GM21723 (cell line): Measurements from ENCODE around the gene TMUB2.
A peak's percentile ranks its signal among the peaks of the same experiment; 100 is the strongest.

Experiments used
- ATAC-seq: cut with Tn5 transposase; IDR thresholded peaks from one replicate; pipeline ENCODE4 v1.9.1; 2021; ENCODE audit warnings: mild to moderate bottlenecking, moderate library complexity; ENCODE audit not compliant: unreplicated experiment

TMUB2 gene

DNA sequence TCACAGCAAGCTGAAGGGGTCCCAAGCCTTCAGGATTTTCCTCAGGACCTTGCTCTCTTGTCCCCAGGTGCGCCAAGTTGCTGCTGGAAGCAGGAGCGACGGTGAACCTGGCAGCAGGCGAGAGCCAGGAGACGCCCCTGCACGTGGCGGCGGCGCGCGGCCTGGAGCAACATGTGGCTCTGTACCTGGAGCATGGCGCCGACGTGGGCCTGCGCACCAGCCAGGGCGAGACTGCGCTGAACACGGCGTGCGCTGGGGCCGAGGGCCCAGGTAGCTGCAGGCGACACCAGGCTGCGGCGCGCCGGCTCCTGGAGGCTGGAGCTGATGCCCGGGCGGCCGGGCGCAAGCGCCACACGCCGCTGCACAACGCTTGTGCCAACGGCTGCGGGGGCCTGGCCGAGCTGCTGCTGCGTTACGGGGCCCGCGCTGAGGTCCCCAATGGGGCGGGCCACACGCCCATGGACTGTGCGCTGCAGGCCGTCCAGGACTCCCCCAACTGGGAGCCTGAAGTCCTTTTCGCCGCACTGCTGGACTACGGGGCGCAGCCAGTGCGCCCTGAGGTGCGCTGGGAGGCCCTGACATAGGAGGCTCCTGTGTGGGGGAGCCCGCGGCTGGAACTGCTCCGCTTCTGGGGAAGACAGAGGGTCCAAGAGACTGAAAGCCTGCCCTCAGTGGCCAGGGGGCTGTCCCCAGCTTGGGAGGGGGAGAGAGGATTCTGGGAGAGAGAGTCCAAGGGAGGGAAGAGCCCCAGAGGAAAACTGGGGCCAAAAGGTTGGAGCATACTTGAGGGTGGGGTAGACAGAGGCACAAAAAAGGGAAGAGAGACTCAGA, 9.9 kb upstream of the TMUB2 start:
- no peak for ATAC-seq

- no peak for ATAC-seq
Measured at GRCh38 chr17:44177640-44178039, 9.1 kb upstream of the TMUB2 start.

DNA sequence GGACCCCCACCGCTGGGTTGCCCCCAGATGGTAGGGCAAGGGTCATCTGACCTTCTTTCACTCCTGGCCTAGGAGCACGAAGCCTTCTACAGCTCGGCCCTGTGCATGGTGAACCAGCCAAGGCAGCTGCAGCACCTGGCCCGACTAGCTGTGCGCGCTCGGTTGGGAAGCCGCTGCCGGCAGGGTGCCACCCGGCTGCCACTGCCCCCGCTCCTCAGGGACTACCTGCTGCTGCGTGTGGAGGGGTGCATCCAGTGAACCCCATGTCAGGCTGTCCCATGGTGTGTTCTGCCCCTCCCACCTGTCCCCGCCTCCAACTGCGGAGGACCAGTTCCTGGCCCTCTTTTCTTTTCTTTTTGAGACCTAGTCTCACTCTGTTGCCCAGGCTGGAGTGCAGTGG, 8.6 kb upstream of the TMUB2 start:
- ATAC-seq, result no peak

DNA sequence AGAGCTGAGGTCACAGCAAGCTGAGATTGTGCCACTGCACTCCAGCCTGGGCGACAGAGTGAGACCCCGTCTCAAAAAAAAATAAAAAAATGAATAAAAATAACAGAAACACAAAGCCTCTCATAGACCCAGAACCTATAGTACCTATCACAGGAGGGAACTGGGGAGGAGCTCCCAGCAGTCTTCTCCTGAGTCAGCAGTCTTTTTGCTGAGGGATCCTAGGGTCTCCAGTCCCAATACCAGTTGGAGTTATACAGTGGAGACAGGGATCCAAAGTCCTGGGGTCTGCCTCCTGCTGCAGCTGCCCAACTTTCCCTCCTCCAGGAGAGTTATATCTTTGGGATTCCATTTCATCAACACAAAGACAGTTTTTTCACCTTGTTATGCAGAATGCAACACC, 3.7 kb upstream of the TMUB2 start:
- ATAC-seq, result no peak

DNA sequence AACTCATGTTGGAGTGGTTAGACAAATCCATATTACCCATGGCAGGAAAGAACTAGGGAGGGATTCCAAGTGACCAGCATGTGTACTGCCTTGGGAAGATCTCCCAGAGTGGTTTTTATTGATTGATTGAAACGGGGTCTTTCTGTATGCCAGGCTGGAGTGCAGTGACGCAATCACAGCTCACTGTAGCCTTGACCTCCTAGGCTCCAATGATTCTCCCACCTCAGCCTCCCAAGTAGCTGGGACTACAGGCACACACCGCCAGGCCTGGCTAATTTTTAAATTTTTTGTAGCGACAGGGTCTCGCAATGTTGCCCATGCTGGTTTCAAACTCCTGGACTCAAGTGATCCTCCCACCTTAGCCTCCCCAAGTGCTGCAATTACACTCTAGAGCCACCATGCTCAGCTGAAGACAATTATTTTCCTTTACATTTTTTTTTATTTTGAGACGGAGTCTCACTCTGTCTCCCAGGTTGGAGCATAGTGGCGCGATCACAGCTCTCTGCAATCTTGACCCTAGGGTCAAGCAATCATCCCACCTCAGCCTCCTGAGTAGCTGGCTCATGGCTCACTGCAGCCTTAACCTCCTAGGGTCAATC, 2.5 kb upstream of the TMUB2 start:
- no peak for ATAC-seq

DNA sequence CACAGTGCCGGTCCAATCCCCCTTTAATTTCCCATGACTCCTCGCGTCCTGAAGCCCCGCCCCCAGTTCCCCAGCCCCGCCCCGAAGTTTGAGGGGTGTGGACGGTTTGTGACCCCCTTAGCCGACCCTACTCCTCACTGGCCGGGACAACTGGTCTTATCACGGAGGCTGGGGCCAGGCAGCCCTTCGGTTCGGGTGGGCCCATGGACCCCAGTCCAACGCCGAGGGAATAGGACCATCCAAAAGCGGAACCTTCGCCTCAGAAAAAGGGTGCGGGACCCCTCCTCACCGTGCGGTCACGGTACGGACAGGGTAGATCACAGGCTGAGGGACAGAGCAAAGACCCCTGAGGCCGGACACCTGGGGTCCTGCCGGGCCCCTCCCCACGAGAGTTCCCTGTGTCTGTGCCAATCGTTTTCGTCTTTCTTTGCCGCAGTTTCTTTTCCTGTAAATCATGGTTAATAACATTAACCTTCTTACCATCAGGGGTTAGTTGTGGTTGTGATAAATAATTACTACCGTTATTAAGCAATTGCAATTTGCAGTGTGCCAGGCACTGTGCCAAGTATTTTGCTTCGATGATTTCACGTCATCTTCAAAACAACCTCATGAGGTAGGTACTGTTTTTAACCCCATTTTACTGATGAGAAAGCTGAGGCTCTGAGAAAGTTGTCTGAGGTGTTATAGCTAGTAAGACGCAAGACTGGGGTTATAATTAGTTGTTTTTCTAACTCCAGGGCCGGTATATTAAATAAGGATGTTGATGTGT, 543 bp downstream of the TMUB2 start:
- ATAC-seq, result peak; percentile 47

- ATAC-seq, result no peak
Measured at GRCh38 chr17:44188576-44189403, 2.0 kb downstream of the TMUB2 start.

- no peak for ATAC-seq
Measured at GRCh38 chr17:44190481-44190880, 3.7 kb downstream of the TMUB2 start.

- ATAC-seq, result no peak
Measured at GRCh38 chr17:44191369-44191768, 4.6 kb downstream of the TMUB2 start.

DNA sequence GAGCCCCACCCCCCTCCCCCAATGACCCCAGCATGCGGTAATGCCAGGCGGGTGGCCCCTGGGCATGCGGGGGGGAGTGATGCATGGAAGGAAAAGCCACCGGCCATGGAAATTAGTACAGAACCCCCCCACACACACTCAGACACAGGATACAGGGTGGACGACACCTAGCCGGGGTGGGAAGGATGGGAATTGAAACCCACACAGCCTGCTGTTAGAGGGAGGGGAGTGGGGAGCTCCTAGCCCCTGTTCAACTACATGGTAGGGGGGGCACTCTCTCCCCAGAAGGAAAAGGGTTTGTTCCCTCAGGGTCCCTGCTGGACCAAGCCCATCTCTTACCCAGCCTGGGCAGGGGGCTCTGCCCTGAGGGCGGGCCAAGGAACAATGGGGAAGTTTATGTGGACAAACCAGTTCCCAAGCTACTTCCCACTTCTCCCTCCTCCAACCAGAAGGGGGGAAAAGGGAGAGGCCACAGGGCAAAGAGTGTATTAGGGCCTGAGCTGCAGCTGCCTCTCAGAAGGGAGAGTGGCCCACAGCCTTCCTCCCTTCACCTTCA, 5.2 kb downstream of the TMUB2 start:
- no peak for ATAC-seq

DNA sequence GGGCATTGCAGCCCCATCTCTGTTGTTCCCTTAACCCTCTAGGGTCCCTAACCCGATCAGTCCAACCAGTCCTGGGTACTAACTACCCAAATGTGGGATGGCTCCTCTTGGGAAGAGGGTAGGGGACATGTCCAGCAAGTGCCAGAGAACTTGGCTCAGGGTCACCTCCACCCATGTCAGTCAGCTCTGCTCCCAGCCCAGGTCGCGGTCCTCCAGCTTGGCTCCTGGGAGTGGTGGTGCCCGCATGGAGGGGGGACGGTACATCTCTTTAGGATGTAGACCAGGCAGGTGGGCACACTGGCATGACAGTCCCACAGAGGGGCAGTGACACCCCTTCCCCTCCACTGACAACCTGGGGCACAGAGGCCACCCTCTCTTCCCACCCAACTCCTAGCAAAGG, 6.0 kb downstream of the TMUB2 start:
- no peak for ATAC-seq

GRCh38 chr17:44193326-44194084, 6.7 kb downstream of the TMUB2 start:
- no peak for ATAC-seq

- ATAC-seq, result no peak
Measured at GRCh38 chr17:44197107-44197506, 10.3 kb downstream of the TMUB2 start.

DNA sequence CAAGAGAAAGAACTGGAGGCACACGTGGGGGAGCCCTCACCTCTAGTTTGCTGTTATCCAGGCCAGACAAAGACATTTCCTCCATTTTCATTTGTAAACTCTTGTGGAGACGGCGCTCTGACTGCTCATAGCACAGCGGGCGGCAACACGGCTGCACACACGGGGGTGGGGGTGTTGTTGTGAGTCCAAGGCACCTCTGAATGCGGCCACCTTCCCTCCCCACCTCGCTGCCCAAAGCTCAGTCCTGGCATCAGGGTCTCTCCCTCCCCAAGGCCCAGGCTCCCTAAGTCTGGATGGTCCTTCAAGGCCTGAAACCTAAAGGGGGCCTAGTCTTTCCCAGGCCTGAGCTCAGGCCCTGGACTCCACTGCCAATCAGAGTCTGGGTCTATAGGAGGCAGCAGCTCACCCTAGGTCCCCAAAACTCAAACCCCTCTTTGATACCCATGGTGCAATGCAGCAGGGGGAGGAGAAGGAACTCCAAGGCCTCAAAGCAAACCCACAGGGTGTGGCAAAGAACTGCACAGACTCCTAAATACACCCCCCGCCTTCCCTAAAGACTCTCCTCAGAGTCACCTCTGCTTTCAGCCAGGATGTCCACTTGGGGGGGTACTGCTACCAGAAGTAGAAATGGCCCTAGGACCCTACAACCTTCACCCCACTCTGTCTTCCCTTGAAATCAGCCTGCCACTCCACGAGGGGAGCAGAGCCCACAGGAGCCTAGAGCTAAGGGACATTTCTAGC, 11.4 kb downstream of the TMUB2 start:
- no peak for ATAC-seq

DNA sequence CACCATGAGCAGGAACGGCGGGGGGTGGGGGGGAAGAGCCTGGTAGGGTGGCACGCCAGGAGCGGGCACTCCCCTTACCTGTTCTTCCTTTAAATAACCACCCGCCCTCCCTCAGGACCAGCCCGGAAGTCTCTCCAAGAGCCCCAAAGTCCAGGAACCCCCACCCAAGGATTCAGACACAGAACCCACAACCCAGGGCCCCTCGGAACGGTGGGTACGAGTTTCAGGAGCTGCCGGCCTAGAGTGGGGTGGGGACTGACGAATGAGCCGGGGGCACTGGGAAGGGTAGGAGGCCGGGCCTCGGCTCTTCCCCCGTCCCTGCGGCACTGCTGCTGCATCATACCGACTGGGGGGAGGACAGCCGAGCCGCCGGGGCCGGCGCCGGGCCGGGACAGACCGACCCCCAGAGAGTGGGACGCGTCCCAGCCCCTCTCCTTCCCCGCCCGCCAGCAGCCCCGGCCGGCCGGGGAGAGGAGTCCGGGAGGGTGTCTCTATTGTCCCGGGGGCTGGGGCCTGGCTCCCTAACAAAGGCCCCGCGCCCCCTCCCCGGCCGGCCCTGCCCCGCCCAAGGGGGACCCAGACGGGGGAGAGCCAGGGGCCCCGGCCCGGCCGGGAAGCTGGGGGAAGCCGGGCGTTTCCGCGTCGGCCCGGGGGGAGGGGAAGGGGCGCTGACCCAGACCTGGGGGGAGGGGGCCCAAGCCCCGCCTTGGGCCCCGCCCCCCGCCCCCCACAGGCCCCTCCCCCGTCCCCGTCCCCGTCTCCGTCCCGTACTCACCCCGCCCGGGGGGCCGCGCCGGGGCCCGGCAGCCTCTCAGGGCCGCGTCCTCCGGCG, 12.2 kb downstream of the TMUB2 start:
- ATAC-seq, result peak; percentile 17

DNA sequence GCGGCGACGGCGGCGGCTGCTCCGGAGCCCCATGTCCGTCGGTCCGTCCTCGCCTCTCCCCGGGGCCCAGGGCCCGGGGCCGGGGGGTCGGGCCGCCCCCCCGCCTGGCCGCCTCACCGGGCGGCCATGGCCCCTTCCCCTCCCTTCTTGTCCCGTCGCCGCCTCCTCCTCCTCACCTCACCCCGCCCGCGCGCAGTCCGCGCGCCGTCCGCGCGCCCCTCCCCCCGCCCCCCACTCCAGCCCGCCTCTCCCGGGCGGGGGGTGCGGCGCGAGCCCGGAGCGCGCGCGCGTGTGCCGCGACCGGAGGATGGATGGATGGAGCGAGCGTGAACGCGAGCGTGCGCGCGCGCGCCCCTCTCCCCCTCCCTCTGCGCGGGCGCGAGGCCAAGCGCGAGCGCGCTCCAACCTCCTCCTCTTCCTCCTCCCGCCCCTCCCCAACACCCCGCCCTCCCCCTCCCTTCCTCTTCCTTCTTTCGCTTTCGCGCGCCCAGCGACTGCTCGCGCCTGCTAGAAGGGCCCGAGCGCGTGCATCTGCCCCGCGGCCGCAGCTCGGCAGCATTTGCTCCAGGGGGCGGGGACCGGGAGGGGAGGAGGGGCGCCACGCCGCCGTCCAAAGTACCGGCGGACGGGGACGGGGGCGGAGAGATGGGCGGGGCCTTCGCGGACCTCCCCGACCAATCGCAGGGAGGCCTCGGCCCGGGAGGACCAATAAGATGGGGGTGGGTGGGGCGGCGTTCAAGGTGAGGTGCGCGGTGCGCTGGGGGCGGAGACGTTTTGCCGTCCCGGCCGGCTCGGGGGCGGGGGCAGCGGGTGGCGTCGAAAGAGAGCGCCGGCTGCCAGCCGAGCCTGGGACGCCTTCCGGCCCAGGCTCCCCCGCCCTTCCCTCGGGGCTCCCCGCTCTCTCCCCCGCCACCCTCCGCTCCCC, 13.0 kb downstream of the TMUB2 start, which contains the start of gene ATXN7L3:
Gene ATXN7L3, minus strand, starts transcription at position 332 of the 925 bp plus-strand sequence. CDS start 1,814 bp downstream, outside the sequence.
- ATAC-seq, result peak; percentile 60

- peak; percentile 1 for ATAC-seq
Measured at GRCh38 chr17:44200478-44201155, 13.8 kb downstream of the TMUB2 start.
